Lower lobe of right lung (tissue), 2 donors: Measurements from ENCODE around the gene ADGRG4. TPM values are rescaled to one million over a fixed set of nuclear protein-coding genes. Genes with fewer than 3 reads are reported as not detected.

Experiments used
- ATAC-seq, 2 donors: fragments of 200-7000 bp; cut with Tn5 transposase; one replicate each; pipeline ENCODE4 v1.9.1; 2020 to 2022; ENCODE audit warnings: mild to moderate bottlenecking in 2 of 2, moderate library complexity in 2 of 2
- DNase-seq: peaks from one replicate; pipeline ENCODE4 v3.0.0-alpha.2; 2020
- H3K27ac ChIP-seq: fragments of 200-600 bp; one replicate; pipeline ENCODE4 v1.8.0; 2022
- H3K27me3 ChIP-seq: fragments of 200-600 bp; one replicate; pipeline ENCODE4 v1.8.0; 2022; ENCODE audit warnings: low read depth
- H3K36me3 ChIP-seq: fragments of 200-600 bp; one replicate; pipeline ENCODE4 v1.8.0; 2022; ENCODE audit warnings: mild to moderate bottlenecking
- H3K4me1 ChIP-seq: fragments of 200-600 bp; one replicate; pipeline ENCODE4 v1.8.0; 2022
- H3K4me3 ChIP-seq: fragments of 200-600 bp; one replicate; pipeline ENCODE4 v1.8.0; 2022; ENCODE audit warnings: mild to moderate bottlenecking
- H3K9me3 ChIP-seq: fragments of 200-600 bp; one replicate; pipeline ENCODE4 v1.8.0; 2022
- CTCF ChIP-seq: fragments of 200-600 bp; IDR thresholded peaks from one replicate; pipeline ENCODE4 v1.8.0; 2022; ENCODE audit warnings: antibody characterized with exemption, mild to moderate bottlenecking
- intact Hi-C: fragments of 100-400 bp; cut with DNase I; formaldehyde crosslinking; loops from one replicate; pipeline ENCODE4 v1.11.0; 2022
- total RNA-seq: library from RNA; stranded (reverse); fragmentation: NEBNext Ultra II Directional; extraction: Animal tissue kit (Norgen Biotek cat#: 25700); gene quantifications from one replicate; pipeline ENCODE4 v1.2.1, GENCODE V29; 2021
- donor health status: DM: no; HTN: yes; CAD: no; lungs with severe emphysema.

Gene ADGRG4
- total RNA-seq, 1 donor from 2014 or later = 0.27 TPM

DNA sequence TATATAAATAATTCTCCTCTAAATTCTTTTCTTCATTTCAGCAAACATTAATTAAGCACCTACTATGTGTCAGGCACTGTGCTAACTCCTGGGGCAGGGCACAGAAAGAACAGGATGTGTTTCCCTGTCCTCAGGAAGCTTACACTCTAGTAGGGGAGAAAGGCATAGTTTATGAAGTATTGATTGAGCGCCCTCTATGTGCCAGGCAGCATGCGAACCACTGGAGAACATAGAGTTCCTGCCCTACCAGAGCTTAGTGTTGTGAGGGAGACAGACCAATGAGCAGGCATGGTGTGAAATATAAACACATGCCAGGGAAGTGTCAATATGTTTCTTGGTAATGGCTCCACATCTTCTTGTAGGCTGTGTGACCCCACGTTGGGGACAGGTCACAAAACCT is 3.7 kb downstream of the ADGRG4 start:
- H3K9me3 ChIP-seq = no peaks in the 10 kb centered on the region
- H3K27ac ChIP-seq = no peak overlapping the region
- no peaks in the 10 kb centered on the region for H3K4me1 ChIP-seq
- no peaks in the 10 kb centered on the region for H3K27me3 ChIP-seq
- ATAC-seq (no peak), DNase-seq (no peak)
- H3K4me3 ChIP-seq = no peak overlapping the region
- no peak for TF ChIP-seq CTCF
- intact Hi-C loops = no loop called here
- H3K36me3 ChIP-seq = no peaks in the 10 kb centered on the region

- intact Hi-C loops = no loop called here
- no peak for TF ChIP-seq CTCF
- DNase-seq = no peak
- no peaks in the 10 kb centered on the region for H3K9me3 ChIP-seq
- no peaks in the 10 kb centered on the region for H3K27me3 ChIP-seq
- H3K4me3 ChIP-seq = no peak overlapping the region
- H3K27ac ChIP-seq = no peak overlapping the region
- ATAC-seq = no peak
- H3K4me1 ChIP-seq = no peaks in the 10 kb centered on the region
- H3K36me3 ChIP-seq = no peaks in the 10 kb centered on the region
Observed at GRCh38 chrX:136306182-136306581, 5.4 kb downstream of the ADGRG4 start.

GRCh38 chrX:136307471-136307870 is 6.7 kb downstream of the ADGRG4 start:
- intact Hi-C loops = no loop called here
- no peaks in the 10 kb centered on the region for H3K9me3 ChIP-seq
- H3K36me3 ChIP-seq = no peaks in the 10 kb centered on the region
- no peak for TF ChIP-seq CTCF
- DNase-seq = no peak
- H3K4me3 ChIP-seq = no peak overlapping the region
- H3K4me1 ChIP-seq = no peaks in the 10 kb centered on the region
- no peak for ATAC-seq
- H3K27ac ChIP-seq = no peak overlapping the region
- no peaks in the 10 kb centered on the region for H3K27me3 ChIP-seq

DNA sequence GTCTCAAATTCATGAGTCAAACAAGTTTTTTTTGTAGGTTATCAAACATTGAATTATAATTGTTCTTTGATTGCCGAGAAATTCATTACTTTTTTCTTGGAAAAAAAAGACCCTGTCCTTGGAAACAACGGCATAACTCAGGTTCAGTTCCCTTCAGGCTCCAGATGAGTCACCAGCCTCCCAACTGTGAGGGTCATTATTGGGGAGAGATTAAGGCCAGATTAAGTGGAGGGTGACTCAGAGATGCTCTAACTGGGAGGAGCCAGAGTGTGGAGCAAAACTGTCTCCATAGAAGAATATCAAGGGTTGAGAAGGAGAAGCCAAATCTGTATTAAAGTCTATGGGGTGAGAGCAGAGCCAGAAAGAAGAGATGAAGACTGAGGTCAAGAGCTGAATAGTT is 9.6 kb downstream of the ADGRG4 start:
- intact Hi-C loops = no loop called here
- H3K27ac ChIP-seq = no peak overlapping the region
- DNase-seq = no peak
- no peaks in the 10 kb centered on the region for H3K36me3 ChIP-seq
- no peak for ATAC-seq
- H3K4me3 ChIP-seq = no peak overlapping the region
- TF ChIP-seq CTCF = no peak
- no peaks in the 10 kb centered on the region for H3K27me3 ChIP-seq
- H3K9me3 ChIP-seq = no peaks in the 10 kb centered on the region
- H3K4me1 ChIP-seq = no peaks in the 10 kb centered on the region

DNA sequence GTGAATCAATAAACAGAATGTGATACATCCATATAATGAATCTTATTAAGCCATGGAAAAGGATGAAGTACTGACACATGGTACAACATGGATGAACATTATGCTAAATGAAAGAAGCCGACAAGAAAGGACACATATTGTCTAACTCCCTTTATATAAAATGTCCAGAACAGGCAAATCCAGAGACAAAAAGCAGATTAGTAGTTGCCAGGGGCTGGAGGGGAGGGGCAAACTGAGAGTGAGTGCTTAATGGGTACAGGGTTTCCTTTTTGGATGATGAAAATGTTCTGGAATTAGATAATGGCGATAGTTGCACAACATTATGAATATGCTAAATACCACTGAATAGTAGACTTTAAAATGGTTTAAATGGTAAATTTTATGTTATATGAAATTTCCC is 17.4 kb downstream of the ADGRG4 start:
- intact Hi-C loops = no loop called here
- no peak for TF ChIP-seq CTCF
- no peak overlapping the region for H3K4me3 ChIP-seq
- DNase-seq (no peak), ATAC-seq (no peak)
- H3K27ac ChIP-seq = no peak overlapping the region
- H3K27me3 ChIP-seq = no peaks in the 10 kb centered on the region
- no peaks in the 10 kb centered on the region for H3K36me3 ChIP-seq
- H3K9me3 ChIP-seq = no peaks in the 10 kb centered on the region
- H3K4me1 ChIP-seq = no peaks in the 10 kb centered on the region
